ENCODE results near the gene GPATCH2L. TPM values are rescaled to one million over a fixed set of nuclear protein-coding genes. Genes with fewer than 3 reads are reported as not detected.
A peak's percentile ranks its signal among the peaks of the same experiment; 100 is the strongest.

The GPATCH2L gene
- total and polyA plus RNA-seq, 4 donors, result 4.3 to 69.9 (median 32.4) TPM

- Histone ChIP-seq H3K4me3 (no peak overlapping the region), H3K9ac (ENCODE audit: insufficient read depth in 1 of 2, low read length in 2 of 2) (no peak overlapping the region), H3K27ac (ENCODE audit: low read depth in 1 of 2, low read length in 1 of 2) (no peak overlapping the region), H3K27me3 (ENCODE audit: control insufficient read depth in 3 of 3, insufficient read depth in 3 of 3, low read length in 2 of 3) (peaks cover 0 to 6% (median 2%) of the 10 kb centered on the region in 3 donors), H3K9me3 (ENCODE audit: control insufficient read depth in 4 of 4, insufficient read depth in 3 of 4, low read length in 3 of 4) (no peaks in the 10 kb centered on the region), H3K36me3 (ENCODE audit: control insufficient read depth in 4 of 4, insufficient read depth in 4 of 4, low read length in 4 of 4) (peaks cover 6 to 36% (median 19%) of the 10 kb centered on the region in 4 donors), H3K4me1 (ENCODE audit: control insufficient read depth in 5 of 5, insufficient read depth in 5 of 5, low read length in 5 of 5) (peaks cover 6 to 45% (median 16%) of the 10 kb centered on the region in 5 donors)
- ATAC-seq (ENCODE audit: insufficient read depth, low FRiP score) (no peak), DNase-seq (no peak)
- TF ChIP-seq, protein P1, sequence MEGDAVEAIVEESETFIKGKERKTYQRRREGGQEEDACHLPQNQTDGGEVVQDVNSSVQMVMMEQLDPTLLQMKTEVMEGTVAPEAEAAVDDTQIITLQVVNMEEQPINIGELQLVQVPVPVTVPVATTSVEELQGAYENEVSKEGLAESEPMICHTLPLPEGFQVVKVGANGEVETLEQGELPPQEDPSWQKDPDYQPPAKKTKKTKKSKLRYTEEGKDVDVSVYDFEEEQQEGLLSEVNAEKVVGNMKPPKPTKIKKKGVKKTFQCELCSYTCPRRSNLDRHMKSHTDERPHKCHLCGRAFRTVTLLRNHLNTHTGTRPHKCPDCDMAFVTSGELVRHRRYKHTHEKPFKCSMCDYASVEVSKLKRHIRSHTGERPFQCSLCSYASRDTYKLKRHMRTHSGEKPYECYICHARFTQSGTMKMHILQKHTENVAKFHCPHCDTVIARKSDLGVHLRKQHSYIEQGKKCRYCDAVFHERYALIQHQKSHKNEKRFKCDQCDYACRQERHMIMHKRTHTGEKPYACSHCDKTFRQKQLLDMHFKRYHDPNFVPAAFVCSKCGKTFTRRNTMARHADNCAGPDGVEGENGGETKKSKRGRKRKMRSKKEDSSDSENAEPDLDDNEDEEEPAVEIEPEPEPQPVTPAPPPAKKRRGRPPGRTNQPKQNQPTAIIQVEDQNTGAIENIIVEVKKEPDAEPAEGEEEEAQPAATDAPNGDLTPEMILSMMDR (IDR thresholded peaks at IDR 0.05; ENCODE audit: control extremely low read depth, extremely low read depth), result no peak
- 76 to 79% methylated on average over 1 of the region's 1 CpG for WGBS, 2 donors
These were observed 2.2 kb downstream of the GPATCH2L start for GRCh38 chr14:76153919-76154318.

DNA sequence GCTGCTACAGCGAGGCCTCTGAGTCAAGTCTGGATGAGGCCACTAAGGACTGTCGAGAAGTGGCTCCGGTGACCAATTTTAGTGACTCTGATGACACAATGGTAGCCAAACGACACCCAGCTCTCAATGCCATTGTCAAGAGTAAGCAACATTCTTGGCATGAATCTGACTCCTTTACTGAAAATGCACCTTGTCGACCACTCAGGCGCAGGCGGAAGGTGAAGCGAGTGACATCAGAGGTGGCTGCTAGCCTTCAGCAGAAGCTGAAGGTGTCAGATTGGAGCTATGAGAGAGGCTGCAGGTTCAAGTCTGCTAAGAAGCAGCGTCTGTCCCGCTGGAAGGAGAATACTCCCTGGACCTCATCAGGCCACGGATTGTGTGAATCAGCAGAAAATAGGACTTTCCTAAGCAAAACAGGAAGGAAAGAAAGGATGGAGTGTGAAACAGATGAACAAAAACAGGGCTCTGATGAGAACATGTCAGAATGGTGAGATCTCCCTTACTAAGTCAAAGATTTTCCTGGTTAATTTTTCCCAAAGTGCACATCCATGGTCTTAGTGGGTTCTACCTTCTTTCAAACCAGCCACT lies 2.9 kb downstream of the GPATCH2L start:
- ATAC-seq (ENCODE audit: insufficient read depth, low FRiP score) (no peak), DNase-seq (no peak)
- peaks cover 0 to 2% (median 0%) of the 10 kb centered on the region in 3 donors for H3K27me3 ChIP-seq (ENCODE audit: control insufficient read depth in 3 of 3, insufficient read depth in 3 of 3, low read length in 2 of 3)
- no peak overlapping the region for H3K4me3 ChIP-seq
- no peaks in the 10 kb centered on the region for H3K9me3 ChIP-seq (ENCODE audit: control insufficient read depth in 4 of 4, insufficient read depth in 3 of 4, low read length in 3 of 4)
- H3K27ac ChIP-seq (ENCODE audit: low read depth in 1 of 2, low read length in 1 of 2), result no peak overlapping the region
- H3K9ac ChIP-seq (ENCODE audit: insufficient read depth in 1 of 2, low read length in 2 of 2), result no peak overlapping the region
- peaks cover 10 to 42% (median 23%) of the 10 kb centered on the region in 4 donors for H3K36me3 ChIP-seq (ENCODE audit: control insufficient read depth in 4 of 4, insufficient read depth in 4 of 4, low read length in 4 of 4)
- 86 to 90% methylated on average over 11 of the region's 11 CpGs for WGBS, 2 donors
- TF ChIP-seq, protein P1 (IDR thresholded peaks at IDR 0.05; ENCODE audit: control extremely low read depth, extremely low read depth), result no peak
- H3K4me1 ChIP-seq (ENCODE audit: control insufficient read depth in 5 of 5, insufficient read depth in 5 of 5, low read length in 5 of 5), result peaks cover 6 to 45% (median 16%) of the 10 kb centered on the region in 5 donors

DNA sequence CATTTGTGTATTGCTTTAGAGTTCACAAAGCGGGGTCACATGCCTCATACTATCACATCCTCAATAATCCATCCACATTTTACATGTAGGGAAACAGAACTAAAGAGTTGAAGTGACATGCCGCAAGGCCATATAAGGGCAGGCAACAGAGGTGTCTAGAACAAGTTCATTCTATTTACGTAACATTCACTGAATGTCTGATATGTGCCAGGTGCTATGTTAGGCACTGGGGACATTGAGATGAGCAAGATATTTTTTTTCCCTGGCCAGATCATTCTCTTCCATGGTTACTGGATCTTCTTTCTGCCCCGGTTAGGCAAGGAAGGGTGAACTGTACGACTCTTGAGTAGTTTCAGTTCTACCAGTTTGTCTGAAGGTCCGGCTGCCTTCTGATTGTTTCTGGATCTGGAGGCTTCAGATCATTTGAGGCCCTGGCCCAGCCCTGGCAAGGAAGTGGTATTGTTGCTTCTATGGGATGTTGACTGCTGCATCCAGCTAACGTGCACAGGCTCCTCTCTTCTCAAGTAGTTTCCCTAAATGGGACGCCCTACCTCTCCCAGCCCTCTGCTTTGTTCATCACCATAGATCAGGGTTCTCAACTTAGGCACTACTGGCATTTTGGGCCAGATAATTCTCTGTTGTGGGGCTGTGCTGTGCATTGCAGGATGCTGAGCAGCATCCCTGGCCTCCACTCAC lies 12.1 kb downstream of the GPATCH2L start:
- no peaks in the 10 kb centered on the region for H3K27me3 ChIP-seq (ENCODE audit: control insufficient read depth in 3 of 3, insufficient read depth in 3 of 3, low read length in 2 of 3)
- H3K9me3 ChIP-seq (ENCODE audit: control insufficient read depth in 4 of 4, insufficient read depth in 3 of 4, low read length in 3 of 4), result no peaks in the 10 kb centered on the region
- ATAC-seq (ENCODE audit: insufficient read depth, low FRiP score) (no peak), DNase-seq (no peak)
- WGBS, 2 donors, result 81 to 83% methylated on average over 8 of the region's 8 CpGs
- H3K27ac ChIP-seq (ENCODE audit: low read depth in 1 of 2, low read length in 1 of 2), result peak overlapping the region in 1 of 2 donors; percentile 72
- TF ChIP-seq, protein P1 (IDR thresholded peaks at IDR 0.05; ENCODE audit: control extremely low read depth, extremely low read depth), result no peak
- H3K9ac ChIP-seq (ENCODE audit: insufficient read depth in 1 of 2, low read length in 2 of 2), result no peak overlapping the region
- peaks cover 18 to 31% (median 25%) of the 10 kb centered on the region in 4 donors for H3K36me3 ChIP-seq (ENCODE audit: control insufficient read depth in 4 of 4, insufficient read depth in 4 of 4, low read length in 4 of 4)
- no peak overlapping the region for H3K4me3 ChIP-seq
- peaks cover 0 to 12% (median 1%) of the 10 kb centered on the region in 5 donors for H3K4me1 ChIP-seq (ENCODE audit: control insufficient read depth in 5 of 5, insufficient read depth in 5 of 5, low read length in 5 of 5)

Measured in lung (tissue), 12 donors.